Hepatocyte (in vitro differentiated cells): Measurements from ENCODE around the gene GXYLT2.

ENCODE experiments used
- CTCF ChIP-seq: fragments of 200-600 bp; sonication (generic); IDR thresholded peaks from 2 replicates; pipeline ENCODE4 v1.5.1; 2016; ENCODE audit warnings: antibody characterized with exemption, mild to moderate bottlenecking; ENCODE audit not compliant: poor library complexity
- EZH2 ChIP-seq: fragments of 200-600 bp; sonication (generic); IDR thresholded peaks from 2 replicates; pipeline ENCODE4 v1.6.1; 2016; ENCODE audit warnings: antibody characterized with exemption, mild to moderate bottlenecking, borderline replicate concordance
- EZH2phosphoT487 ChIP-seq: fragments of 200-600 bp; sonication (generic); IDR thresholded peaks from one replicate; pipeline ENCODE4 v1.6.1; 2018; ENCODE audit warnings: antibody characterized with exemption, mild to moderate bottlenecking, low read depth, moderate library complexity; ENCODE audit not compliant: unreplicated experiment, severe bottlenecking

GRCh38 chr3:72962317-72962716, 74.5 kb downstream of the GXYLT2 start:
- TF ChIP-seq CTCF (no peak), EZH2 (no peak), EZH2phosphoT487 (no peak)
